Karpas-422 (cell line): Measurements from ENCODE around the gene OR3A3. TPM values are rescaled to one million over a fixed set of nuclear protein-coding genes. Genes with fewer than 3 reads are reported as not detected.
A peak's percentile ranks its signal among the peaks of the same experiment; 100 is the strongest.
"Not testable (repeated sequence)": the region's sequence is repeated elsewhere in the genome, so short reads cannot be mapped to it uniquely, and the experiment has no call there.

Source experiments
- DNase-seq: peaks from one replicate; pipeline ENCODE4 v3.0.0-alpha.2; 2015
- H2AFZ ChIP-seq: fragments of 200-600 bp; sonication (generic); 2 replicates; pipeline ENCODE4 v1.6.1; 2014; ENCODE audit warnings: antibody characterized with exemption, low read length, mixed read lengths
- H3K27ac ChIP-seq: fragments of 200-600 bp; sonication (generic); 2 replicates; pipeline ENCODE4 v1.5.1; 2014; ENCODE audit warnings: mild to moderate bottlenecking, low read length, moderate library complexity
- H3K27me3 ChIP-seq: fragments of 200-600 bp; sonication (generic); 2 replicates; pipeline ENCODE4 v1.6.1; 2014; ENCODE audit warnings: low read length, mixed read lengths
- H3K36me3 ChIP-seq: fragments of 200-600 bp; sonication (generic); 2 replicates; pipeline ENCODE4 v1.6.1; 2014; ENCODE audit warnings: low read length, mixed read lengths; ENCODE audit not compliant: insufficient read depth
- H3K4me1 ChIP-seq: fragments of 200-600 bp; sonication (generic); 2 replicates; pipeline ENCODE4 v1.6.1; 2014; ENCODE audit warnings: mild to moderate bottlenecking, low read length, mixed read lengths
- H3K4me2 ChIP-seq: fragments of 200-600 bp; sonication (generic); 2 replicates; pipeline ENCODE4 v1.6.1; 2014; ENCODE audit warnings: low read length, low read depth, mild to moderate bottlenecking; ENCODE audit not compliant: poor library complexity, severe bottlenecking
- H3K4me3 ChIP-seq: fragments of 200-600 bp; sonication (generic); 2 replicates; pipeline ENCODE4 v1.5.1; 2014; ENCODE audit warnings: mild to moderate bottlenecking, antibody characterized with exemption, low read length, mixed read lengths
- H3K79me2 ChIP-seq: fragments of 200-600 bp; sonication (generic); 2 replicates; pipeline ENCODE4 v1.6.1; 2014; ENCODE audit warnings: mild to moderate bottlenecking, low read length, mixed read lengths
- H3K9ac ChIP-seq: fragments of 200-600 bp; sonication (generic); 2 replicates; pipeline ENCODE4 v1.6.0; 2014; ENCODE audit warnings: low read length
- H3K9me2 ChIP-seq: fragments of 200-600 bp; sonication (generic), shearing (Covaris generic); replicated peaks from 2 replicates; pipeline ENCODE4 v1.6.0; 2014; ENCODE audit warnings: mild to moderate bottlenecking, low read length, moderate library complexity; ENCODE audit not compliant: insufficient read depth
- H3K9me3 ChIP-seq: fragments of 300-700, 200-600 bp; sonication (generic); 2 replicates; pipeline ENCODE4 v1.6.1; 2014; ENCODE audit warnings: low read length, mixed read lengths
- H4K20me1 ChIP-seq: fragments of 200-600 bp; sonication (generic); 2 replicates; pipeline ENCODE4 v1.6.1; 2014; ENCODE audit warnings: mild to moderate bottlenecking, antibody characterized with exemption, low read length, low read depth; ENCODE audit not compliant: insufficient read depth
- total RNA-seq: library from RNA; depleted of rRNA; stranded (reverse); fragments of >200 nt; shearing (Covaris generic); gene quantifications from 2 replicates; pipeline ENCODE4 v1.2.3, GENCODE V29; 2014; ENCODE audit warnings: low replicate concordance; rRNA removed

OR3A3 gene
- total RNA-seq = not detected in 2 replicates

DNA sequence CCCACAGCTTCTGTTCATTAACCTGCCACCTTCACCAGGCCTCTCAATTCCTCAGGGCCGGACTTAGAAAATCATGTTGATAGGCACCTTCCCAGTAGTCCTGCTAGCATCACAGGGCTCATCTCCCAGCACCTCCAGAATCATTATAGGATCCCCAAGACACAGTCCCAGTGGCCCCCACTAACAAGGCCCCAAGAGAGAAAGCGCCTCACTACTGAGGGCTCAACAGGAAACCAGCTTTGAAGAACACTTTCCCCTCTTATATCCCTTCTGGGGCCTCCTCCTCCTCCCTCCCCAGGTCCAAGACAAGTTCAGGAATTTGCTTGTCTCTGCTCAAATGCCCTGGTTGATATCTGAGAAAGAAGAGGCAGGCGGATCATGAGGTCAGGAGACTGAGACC lies at the start of gene OR3A3:
OR3A3 (plus strand) TSS at position 301 of the 400 bp plus-strand sequence.
- Histone ChIP-seq H2AFZ (no peak within 1 kb of the TSS), H4K20me1 (no peaks in the 10 kb centered on the region), H3K27ac (no peak within 1 kb of the TSS), H3K27me3 (no peaks in the 10 kb centered on the region), H3K9me2 (no peaks in the 10 kb centered on the region), H3K9me3 (no peaks in the 10 kb centered on the region), H3K4me2 (no peak within 1 kb of the TSS), H3K9ac (no peak within 1 kb of the TSS), H3K4me3 (no peak within 1 kb of the TSS), H3K79me2 (no peaks in the 10 kb centered on the region), H3K4me1 (no peaks in the 10 kb centered on the region), H3K36me3 (no peaks in the 10 kb centered on the region)
- DNase-seq = no peak

DNA sequence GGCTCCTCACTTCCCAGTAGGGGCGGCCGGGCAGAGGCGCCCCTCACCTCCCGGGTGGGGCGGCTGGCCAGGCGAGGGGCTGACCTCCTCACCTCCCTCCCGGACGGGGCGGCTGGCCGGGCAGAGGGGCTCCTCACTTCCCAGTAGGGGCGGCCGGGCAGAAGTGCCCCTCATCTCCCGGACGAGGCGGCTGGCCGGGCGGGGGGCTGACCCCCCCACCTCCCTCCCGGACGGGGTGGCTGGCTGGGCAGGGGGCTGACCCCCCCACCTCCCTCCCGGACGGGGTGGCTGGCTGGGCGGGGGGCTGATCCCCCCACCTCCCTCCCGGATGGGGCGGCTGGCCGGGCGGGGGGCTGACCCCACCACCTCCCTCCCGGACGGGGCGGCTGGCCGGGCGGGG lies 40.0 kb upstream of the OR3A3 start:
- H3K9ac ChIP-seq, DNase-seq, H3K9me2 ChIP-seq, H3K4me3 ChIP-seq, H2AFZ ChIP-seq, H3K4me2 ChIP-seq, H4K20me1 ChIP-seq, H3K4me1 ChIP-seq, H3K36me3 ChIP-seq, H3K27me3 ChIP-seq, H3K9me3 ChIP-seq, H3K79me2 ChIP-seq, H3K27ac ChIP-seq: not testable (repeated sequence)

DNA sequence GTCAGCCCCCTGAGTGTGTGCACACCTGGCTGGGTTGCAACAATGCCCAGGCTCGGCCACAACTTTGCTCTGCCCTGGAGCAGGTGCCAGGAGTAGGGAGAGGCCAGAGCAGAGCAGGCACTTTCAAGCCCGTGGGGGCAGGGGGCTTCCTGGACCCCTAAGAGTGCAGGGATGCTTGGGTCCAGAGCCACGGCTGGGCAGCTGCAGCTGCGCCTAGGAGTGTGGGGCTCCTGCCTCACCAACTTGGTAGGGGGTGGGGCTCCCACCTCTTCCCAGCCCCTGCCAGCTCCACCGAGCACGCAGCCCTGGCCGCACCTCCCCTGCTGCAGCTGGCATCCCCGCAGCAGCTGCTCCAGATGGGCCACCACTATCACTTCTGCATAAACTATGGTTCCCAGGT lies 32.8 kb upstream of the OR3A3 start:
- Histone ChIP-seq H3K9ac (no peak overlapping the region), H3K9me2 (no peaks in the 10 kb centered on the region), H3K27ac (no peak overlapping the region), H3K36me3 (no peaks in the 10 kb centered on the region), H4K20me1 (no peaks in the 10 kb centered on the region), H3K79me2 (no peaks in the 10 kb centered on the region), H3K4me2 (no peak overlapping the region), H3K4me3 (no peak overlapping the region), H2AFZ (no peak overlapping the region), H3K27me3 (no peaks in the 10 kb centered on the region), H3K4me1 (no peaks in the 10 kb centered on the region), H3K9me3 (no peaks in the 10 kb centered on the region; the same call in 1 of the 2 replicates)
- DNase-seq = no peak

DNA sequence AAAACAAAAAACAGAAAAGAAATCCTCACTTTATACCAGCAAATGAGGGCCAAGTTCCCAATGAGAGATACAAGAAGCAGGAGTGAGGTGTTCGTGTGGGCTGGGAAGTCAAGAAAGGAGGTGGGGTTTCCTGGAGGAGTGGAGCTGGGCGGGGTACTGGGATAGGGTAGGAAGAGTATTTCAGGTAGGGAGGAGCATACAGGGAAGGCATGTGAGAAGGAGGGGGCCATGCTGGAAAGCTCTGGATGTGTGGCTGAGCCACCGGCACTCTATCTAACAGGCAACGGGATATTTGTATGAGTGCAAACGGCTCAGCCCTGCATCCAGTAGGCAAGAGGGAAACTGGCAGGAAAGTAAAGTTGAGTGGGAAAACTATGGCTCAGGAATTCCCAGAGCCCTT lies 29.2 kb upstream of the OR3A3 start:
- Histone ChIP-seq H3K4me2 (no peak overlapping the region), H3K9me2 (no peaks in the 10 kb centered on the region), H3K4me1 (no peaks in the 10 kb centered on the region), H3K36me3 (no peaks in the 10 kb centered on the region), H4K20me1 (no peaks in the 10 kb centered on the region), H3K9ac (no peak overlapping the region), H3K27me3 (no peaks in the 10 kb centered on the region), H2AFZ (no peak overlapping the region), H3K27ac (no peak overlapping the region), H3K79me2 (no peaks in the 10 kb centered on the region), H3K9me3 (no peaks in the 10 kb centered on the region), H3K4me3 (no peak overlapping the region)
- no peak for DNase-seq

DNA sequence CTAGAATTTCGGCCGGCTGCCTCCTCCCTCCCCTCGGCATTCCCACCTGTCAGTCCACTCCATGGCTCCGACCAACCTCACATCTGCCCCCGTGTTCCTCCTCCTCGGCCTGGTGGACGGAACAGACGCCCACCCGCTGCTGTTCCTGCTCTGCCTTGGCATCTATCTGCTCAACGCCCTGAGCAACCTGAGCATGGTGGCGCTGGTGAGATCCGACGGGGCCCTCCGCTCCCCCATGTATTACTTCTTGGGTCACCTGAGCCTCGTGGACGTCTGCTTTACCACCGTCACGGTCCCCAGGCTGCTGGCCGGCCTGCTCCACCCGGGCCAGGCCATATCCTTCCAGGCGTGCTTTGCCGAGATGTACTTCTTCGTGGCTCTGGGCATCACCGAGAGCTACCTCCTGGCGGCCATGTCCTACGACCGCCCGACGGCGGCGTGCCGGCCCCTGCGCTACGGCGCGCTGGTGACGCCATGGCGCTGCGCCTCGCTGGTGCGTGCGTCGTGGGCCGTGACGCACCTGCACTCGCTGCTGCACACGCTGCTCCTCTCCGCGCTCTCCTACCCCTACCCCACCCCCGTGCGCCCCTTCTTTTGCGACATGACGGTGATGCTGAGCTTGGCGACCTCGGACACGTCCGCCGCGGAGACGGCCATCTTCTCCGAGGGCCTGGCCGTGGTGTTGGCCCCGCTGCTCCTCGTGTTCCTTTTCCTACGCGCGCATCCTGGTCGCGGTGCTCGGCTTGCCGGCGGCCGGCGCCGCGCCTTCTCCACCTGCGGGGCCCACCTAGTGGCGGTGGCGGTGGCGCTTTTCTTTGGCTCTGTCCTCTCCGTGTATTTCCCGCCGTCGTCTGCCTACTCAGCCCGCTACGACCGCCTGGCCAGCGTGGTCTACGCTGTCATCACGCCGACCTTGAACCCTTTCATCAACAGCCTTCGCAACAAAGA lies 25.0 kb upstream of the OR3A3 start, which contains the start of gene OR3A2:
OR3A2 (minus strand) TSS at position 440 of the 948 bp plus-strand sequence.
- Histone ChIP-seq H3K9me3 (no peaks in the 10 kb centered on the region), H3K4me1 (no peaks in the 10 kb centered on the region), H3K9ac (no peak within 1 kb of the TSS), H3K36me3 (no peaks in the 10 kb centered on the region), H4K20me1 (no peaks in the 10 kb centered on the region), H2AFZ (no peak within 1 kb of the TSS), H3K9me2 (no peaks in the 10 kb centered on the region), H3K4me3 (no peak within 1 kb of the TSS), H3K4me2 (no peak within 1 kb of the TSS), H3K27me3 (no peaks in the 10 kb centered on the region), H3K79me2 (no peaks in the 10 kb centered on the region), H3K27ac (no peak within 1 kb of the TSS)
- no peak for DNase-seq

DNA sequence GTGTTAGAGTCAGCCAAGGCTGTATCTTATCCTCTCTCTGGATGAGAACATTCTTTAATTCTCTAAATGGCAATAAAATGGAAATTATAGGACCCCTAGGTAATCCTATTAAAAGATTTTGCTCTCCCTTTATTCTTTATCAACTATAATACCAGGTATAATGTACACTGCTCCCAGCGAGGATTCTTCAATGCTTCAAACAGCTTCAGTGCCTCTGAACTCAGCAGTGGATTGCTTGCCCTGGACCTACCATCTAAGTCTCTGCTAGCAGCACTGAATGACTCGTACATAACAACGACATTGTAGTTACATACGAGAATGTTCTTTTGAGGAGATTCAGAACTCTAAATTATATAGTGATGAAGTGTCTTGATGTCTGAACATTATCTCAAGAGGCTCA lies 21.4 kb upstream of the OR3A3 start:
- Histone ChIP-seq H3K4me3 (no peak overlapping the region), H3K27me3 (no peaks in the 10 kb centered on the region), H2AFZ (no peak overlapping the region), H3K4me2 (no peak overlapping the region), H3K79me2 (no peaks in the 10 kb centered on the region), H3K4me1 (no peaks in the 10 kb centered on the region), H3K27ac (no peak overlapping the region), H3K9ac (no peak overlapping the region), H4K20me1 (no peaks in the 10 kb centered on the region), H3K9me3 (no peaks in the 10 kb centered on the region), H3K36me3 (no peaks in the 10 kb centered on the region), H3K9me2 (no peaks in the 10 kb centered on the region)
- no peak for DNase-seq

DNA sequence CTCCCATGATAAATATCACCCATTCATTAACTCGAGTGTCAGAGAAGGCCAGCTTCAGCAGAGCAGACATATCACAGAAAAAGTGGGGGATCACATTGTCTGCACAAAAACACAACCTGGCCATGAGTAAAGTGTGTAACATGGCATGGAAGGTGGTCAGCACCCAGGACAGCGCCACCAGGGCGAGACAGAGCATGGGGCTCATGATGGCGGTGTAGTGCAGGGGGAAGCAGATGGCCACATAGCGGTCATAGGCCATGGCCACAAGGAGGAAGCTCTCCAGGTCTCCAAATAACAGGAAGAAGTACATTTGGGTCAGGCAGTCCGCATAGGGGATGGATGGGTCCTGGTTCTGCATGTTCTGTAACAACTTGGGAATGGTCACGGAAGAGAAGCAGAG lies 13.4 kb upstream of the OR3A3 start:
- H3K9ac ChIP-seq, H3K9me3 ChIP-seq, H2AFZ ChIP-seq, H3K36me3 ChIP-seq, H3K4me1 ChIP-seq, H3K4me2 ChIP-seq, H3K79me2 ChIP-seq, H3K4me3 ChIP-seq, H3K9me2 ChIP-seq, H3K27ac ChIP-seq, H4K20me1 ChIP-seq, H3K27me3 ChIP-seq: not testable (repeated sequence)
- DNase-seq = peak; percentile 42

DNA sequence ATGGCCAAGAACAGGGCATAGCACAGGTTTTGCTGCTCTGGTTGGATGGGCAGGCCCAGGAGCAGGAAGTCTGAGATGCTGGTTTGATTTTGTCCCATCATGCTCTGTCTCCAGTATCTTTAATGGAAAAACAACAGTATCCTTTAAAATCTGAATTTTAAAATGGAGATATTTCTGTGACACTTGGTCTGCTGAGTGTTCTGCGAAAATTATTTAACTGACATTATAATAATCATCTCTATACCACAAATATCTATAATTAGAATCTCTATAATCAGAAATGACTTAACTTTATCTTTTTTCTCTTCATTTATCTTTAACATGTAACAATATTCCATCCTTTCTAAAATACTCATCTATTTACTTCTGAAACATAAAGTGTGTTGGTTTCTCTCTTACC lies 12.9 kb upstream of the OR3A3 start, which contains the start of gene OR1E1:
OR1E1 (minus strand) TSS at position 101 of the 400 bp plus-strand sequence; CDS start at position 101, 0 bp downstream.
- Histone ChIP-seq H3K27me3 (no peaks in the 10 kb centered on the region), H4K20me1 (no peaks in the 10 kb centered on the region), H3K27ac (no peak within 1 kb of the TSS), H3K9me2 (no peaks in the 10 kb centered on the region), H3K36me3 (no peaks in the 10 kb centered on the region), H3K9me3 (no peaks in the 10 kb centered on the region), H3K4me3 (no peak within 1 kb of the TSS), H3K79me2 (no peaks in the 10 kb centered on the region), H3K4me2 (no peak within 1 kb of the TSS), H2AFZ (no peak within 1 kb of the TSS), H3K4me1 (no peaks in the 10 kb centered on the region), H3K9ac (no peak within 1 kb of the TSS)
- DNase-seq = no peak
